IPS-18c (cell line): Measurements from ENCODE around the gene USPL1.
A peak's percentile ranks its signal among the peaks of the same experiment; 100 is the strongest.
"Not testable (repeated sequence)": the region's sequence is repeated elsewhere in the genome, so short reads cannot be mapped to it uniquely, and the experiment has no call there.

Experiments used
- H3K4me3 ChIP-seq: 2 replicates; pipeline ENCODE4 v1.7.0; 2013; ENCODE audit warnings: low read depth, mild to moderate bottlenecking, low read length, moderate library complexity; ENCODE audit not compliant: insufficient read depth
- H3K9me3 ChIP-seq: one replicate; pipeline ENCODE4 v1.6.1; 2013; ENCODE audit warnings: mild to moderate bottlenecking, low read length, moderate library complexity; ENCODE audit not compliant: control insufficient read depth, insufficient read depth

Gene USPL1

DNA sequence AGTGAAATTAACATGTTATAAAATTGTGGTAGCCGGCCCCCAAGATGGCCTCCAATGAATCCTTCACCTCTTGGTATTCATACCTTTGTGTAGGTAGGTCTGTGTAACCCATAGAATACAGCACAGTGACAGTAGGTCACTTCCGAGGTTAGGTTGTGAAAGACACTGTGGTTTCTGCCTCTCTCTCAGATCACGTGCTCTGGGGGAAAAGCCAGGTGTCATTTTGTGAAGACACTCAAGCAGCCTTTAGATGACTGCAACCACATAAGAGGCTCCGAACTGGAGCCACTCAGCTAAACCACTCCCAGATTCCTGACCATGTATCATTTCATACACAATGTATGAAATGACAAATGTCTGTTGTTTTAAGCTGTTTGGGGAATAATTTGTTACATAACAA is 9.8 kb upstream of the USPL1 start:
- Histone ChIP-seq H3K9me3 (no peaks in the 10 kb centered on the region), H3K4me3 (no peak overlapping the region)

DNA sequence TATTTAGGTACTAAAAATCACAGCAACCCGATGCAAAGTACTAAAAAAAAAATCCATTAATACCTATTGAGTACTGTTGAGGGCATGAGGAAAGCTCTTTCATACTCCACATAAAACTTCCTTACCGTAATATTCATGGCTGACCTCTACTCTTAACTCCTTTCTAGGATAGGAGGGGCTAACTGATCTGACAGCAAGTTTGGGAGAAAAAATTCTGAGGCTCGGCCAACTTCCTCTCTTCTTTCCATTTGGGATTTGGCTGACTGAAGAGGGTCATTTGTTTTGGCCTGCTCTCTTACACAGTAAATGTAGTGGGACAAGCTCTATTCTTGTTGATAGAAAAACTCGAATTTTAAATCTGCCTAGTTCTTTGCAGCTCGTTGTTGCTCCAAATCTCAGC is 9.4 kb upstream of the USPL1 start:
- Histone ChIP-seq H3K4me3 (no peak overlapping the region), H3K9me3 (no peaks in the 10 kb centered on the region)

DNA sequence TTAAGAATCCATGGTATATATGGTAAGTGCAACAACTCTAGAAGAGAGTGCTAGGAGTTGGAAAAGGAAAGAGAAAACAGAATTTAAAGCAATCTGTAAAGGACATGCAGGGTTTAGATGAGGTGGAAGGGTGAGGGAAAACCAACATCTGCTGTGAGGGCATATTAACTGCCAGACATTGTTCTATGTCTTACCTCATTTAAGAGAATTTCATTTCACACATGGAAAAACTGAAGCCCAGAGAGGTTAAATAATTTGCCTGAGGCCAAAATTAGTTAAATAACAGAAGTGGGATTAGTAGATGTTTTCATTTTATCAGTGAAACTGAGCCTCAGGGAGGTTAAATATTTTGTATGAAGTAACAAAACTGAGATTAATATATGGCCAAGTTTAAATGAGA is 7.4 kb upstream of the USPL1 start:
- Histone ChIP-seq H3K9me3 (no peaks in the 10 kb centered on the region), H3K4me3 (no peak overlapping the region)

- Histone ChIP-seq H3K9me3 (no peaks in the 10 kb centered on the region), H3K4me3 (peak overlapping the region; percentile 25; the same call in 1 of the 2 replicates)
Observed at GRCh38 chr13:30615481-30615865, 2.2 kb upstream of the USPL1 start.

- H3K9me3 ChIP-seq, result no peaks in the 10 kb centered on the region
- H3K4me3 ChIP-seq, result peak overlapping the region; percentile 79
Observed at GRCh38 chr13:30615866-30616541, 1.7 kb upstream of the USPL1 start.

DNA sequence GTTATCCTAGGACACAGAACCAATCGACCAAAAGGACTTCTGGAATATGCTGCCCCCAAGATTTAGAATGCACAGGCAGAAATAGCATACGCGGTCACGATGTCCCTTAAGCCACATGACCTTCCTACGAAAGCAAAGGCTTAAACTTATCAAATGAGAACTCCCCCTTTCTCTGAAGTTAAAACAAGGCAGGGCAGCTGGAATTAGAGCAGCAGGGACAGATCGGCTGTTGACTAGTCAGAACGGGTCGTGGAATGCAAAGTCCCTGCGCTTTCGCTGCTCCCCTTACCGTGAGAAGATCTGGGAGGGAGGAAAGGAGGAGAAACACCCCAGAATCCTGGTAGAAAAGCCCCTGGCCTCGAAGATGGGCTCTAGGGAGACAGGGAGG is 799 bp upstream of the USPL1 start:
- Histone ChIP-seq H3K9me3 (no peaks in the 10 kb centered on the region), H3K4me3 (peak overlapping the region; percentile 79)

GRCh38 chr13:30618186-30618929 is 638 bp downstream of the USPL1 start:
- peak overlapping the region; percentile 80 for H3K4me3 ChIP-seq
- H3K9me3 ChIP-seq, result no peaks in the 10 kb centered on the region

- Histone ChIP-seq H3K4me3 (peak overlapping the region; percentile 80), H3K9me3 (no peaks in the 10 kb centered on the region)
Observed at GRCh38 chr13:30618930-30619279, 1.2 kb downstream of the USPL1 start.

GRCh38 chr13:30619731-30620130 is 2.0 kb downstream of the USPL1 start:
- no peaks in the 10 kb centered on the region for H3K9me3 ChIP-seq
- no peak overlapping the region for H3K4me3 ChIP-seq

GRCh38 chr13:30620941-30621340 is 3.2 kb downstream of the USPL1 start:
- H3K4me3 ChIP-seq, result no peak overlapping the region
- no peaks in the 10 kb centered on the region for H3K9me3 ChIP-seq

DNA sequence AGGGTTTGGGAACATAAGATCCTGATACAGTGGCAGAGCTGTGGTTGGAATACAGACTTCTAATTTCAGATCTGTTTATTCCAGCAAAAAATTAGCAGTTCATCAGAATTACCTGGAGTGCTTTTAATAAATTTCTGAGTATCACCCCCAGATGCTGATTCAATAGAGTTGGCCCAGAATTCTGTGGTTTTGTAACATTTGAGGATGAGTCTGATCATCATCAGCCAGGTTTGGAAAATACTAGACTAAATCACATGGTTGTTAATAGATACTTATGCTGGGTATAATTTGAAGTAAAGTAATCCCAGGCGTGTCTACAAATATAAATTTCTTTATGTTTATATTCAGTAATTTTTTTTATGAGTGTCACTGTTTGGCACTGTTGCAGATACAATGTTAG is 4.8 kb downstream of the USPL1 start:
- no peak overlapping the region for H3K4me3 ChIP-seq

GRCh38 chr13:30623392-30623791 is 5.7 kb downstream of the USPL1 start:
- Histone ChIP-seq H3K4me3 (no peak overlapping the region), H3K9me3 (no peaks in the 10 kb centered on the region)

More for the DNA sequence above, 4.8 kb downstream of the USPL1 start:
- H3K9me3 ChIP-seq, result no peaks in the 10 kb centered on the region

GRCh38 chr13:30624630-30625029 is 6.9 kb downstream of the USPL1 start:
- Histone ChIP-seq H3K4me3 (no peak overlapping the region), H3K9me3 (no peaks in the 10 kb centered on the region)

DNA sequence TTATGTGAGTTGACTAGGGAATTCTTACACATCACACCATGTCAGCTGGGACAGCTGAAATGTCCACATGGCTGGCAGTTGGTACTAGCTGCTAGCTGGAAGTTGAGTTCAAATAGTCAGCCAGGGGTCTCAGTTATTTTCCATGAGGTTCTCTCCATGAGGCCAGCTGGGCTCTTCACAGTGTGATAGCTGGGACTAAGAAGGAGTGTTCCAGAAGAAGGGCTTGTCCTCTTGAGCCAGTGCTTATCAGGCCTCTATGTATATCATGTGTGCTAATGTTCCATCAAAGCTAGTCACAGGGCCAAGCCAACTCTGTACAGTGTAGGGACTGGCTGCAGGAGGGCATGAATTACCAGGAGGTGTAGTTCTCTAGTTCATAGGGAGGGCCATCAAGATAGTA is 11.8 kb downstream of the USPL1 start:
- no peak overlapping the region for H3K4me3 ChIP-seq
- no peaks in the 10 kb centered on the region for H3K9me3 ChIP-seq

GRCh38 chr13:30633861-30634260 is 16.1 kb downstream of the USPL1 start:
- Histone ChIP-seq H3K9me3 (no peaks in the 10 kb centered on the region), H3K4me3 (no peak overlapping the region)

GRCh38 chr13:30634838-30635237 is 17.1 kb downstream of the USPL1 start:
- H3K9me3 ChIP-seq, result no peaks in the 10 kb centered on the region
- H3K4me3 ChIP-seq, result no peak overlapping the region

- Histone ChIP-seq H3K4me3 (no peak overlapping the region), H3K9me3 (no peaks in the 10 kb centered on the region)
Observed at GRCh38 chr13:30638301-30638700, 20.6 kb downstream of the USPL1 start.

DNA sequence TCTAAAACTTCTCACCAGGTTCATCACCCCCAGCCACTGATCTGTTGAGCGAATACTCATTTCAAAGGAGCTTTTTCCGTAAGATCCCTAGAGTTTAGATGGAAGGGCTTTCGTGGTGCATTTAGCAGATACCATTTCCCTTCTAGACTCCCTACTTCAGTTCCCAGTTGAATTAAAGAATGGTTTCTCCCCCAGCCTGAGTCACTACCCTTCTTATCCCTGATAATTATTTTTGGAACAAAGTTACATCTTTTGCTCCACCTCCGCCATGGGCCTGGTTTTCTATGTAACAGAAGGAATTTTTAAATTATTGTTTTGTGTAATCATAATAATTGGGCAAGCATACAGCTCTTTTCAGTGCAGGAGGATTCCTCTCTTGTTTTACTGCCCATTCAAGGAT is 22.0 kb downstream of the USPL1 start:
- Histone ChIP-seq H3K4me3 (no peak overlapping the region), H3K9me3 (no peaks in the 10 kb centered on the region)

- not testable (repeated sequence) for H3K9me3 ChIP-seq
Observed at GRCh38 chr13:30641173-30641572, 23.5 kb downstream of the USPL1 start.

More at GRCh38 chr13:30641173-30641572, 23.5 kb downstream of the USPL1 start:
- not testable (repeated sequence) for H3K4me3 ChIP-seq
